ENCODE measurements around the gene LTBP1. TPM values are rescaled to one million over a fixed set of nuclear protein-coding genes. Genes with fewer than 3 reads are reported as not detected.

The LTBP1 gene
- total RNA-seq, 2 experiments from 2014 or later, result 61.1 to 82.6 TPM

GRCh38 chr2:32960238-32960637 lies 13.5 kb downstream of the LTBP1 start:
- no peak overlapping the region for H2AFZ ChIP-seq (ENCODE audit: low read length)
- H3K4me1 ChIP-seq (ENCODE audit: insufficient read depth, low read length, poor library complexity, severe bottlenecking), result peaks cover 7% of the 10 kb centered on the region
- no TSS peak for BruUV-seq (replicated peaks)
- intact Hi-C loops (cut with micrococcal nuclease; ENCODE audit: unreplicated experiment), result no loop called here
- no peak for TF ChIP-seq EZH2phosphoT487 (IDR thresholded peaks at IDR 0.05; ENCODE audit: borderline replicate concordance, low read depth, low read length)
- TF ChIP-seq, protein P1, sequence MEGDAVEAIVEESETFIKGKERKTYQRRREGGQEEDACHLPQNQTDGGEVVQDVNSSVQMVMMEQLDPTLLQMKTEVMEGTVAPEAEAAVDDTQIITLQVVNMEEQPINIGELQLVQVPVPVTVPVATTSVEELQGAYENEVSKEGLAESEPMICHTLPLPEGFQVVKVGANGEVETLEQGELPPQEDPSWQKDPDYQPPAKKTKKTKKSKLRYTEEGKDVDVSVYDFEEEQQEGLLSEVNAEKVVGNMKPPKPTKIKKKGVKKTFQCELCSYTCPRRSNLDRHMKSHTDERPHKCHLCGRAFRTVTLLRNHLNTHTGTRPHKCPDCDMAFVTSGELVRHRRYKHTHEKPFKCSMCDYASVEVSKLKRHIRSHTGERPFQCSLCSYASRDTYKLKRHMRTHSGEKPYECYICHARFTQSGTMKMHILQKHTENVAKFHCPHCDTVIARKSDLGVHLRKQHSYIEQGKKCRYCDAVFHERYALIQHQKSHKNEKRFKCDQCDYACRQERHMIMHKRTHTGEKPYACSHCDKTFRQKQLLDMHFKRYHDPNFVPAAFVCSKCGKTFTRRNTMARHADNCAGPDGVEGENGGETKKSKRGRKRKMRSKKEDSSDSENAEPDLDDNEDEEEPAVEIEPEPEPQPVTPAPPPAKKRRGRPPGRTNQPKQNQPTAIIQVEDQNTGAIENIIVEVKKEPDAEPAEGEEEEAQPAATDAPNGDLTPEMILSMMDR (conservative IDR thresholded peaks at IDR 0.05; ENCODE audit: low read length), result no peak
- DNase-seq (ENCODE audit: low spot score), result no peak
- no peak overlapping the region for H3K4me2 ChIP-seq (ENCODE audit: low read length)
- H4K20me1 ChIP-seq (ENCODE audit: insufficient read depth, low read length), result no peaks in the 10 kb centered on the region
- H3K9me3 ChIP-seq (ENCODE audit: low read length), result peaks cover 3% of the 10 kb centered on the region; the same call in 1 of the 2 replicates
- H3K9me2 ChIP-seq (ENCODE audit: insufficient read depth, low read length), result no peaks in the 10 kb centered on the region
- ChIA-PET CTCF (ENCODE audit: unreplicated experiment) (no interaction called here), POLR2A (interaction anchor here (0.7 kb wide), 1 partner anchor 61 kb away, joined by 3 read pairs; no protein-coding TSS in a partner anchor)
- no peak overlapping the region for H3K4me3 ChIP-seq (ENCODE audit: low read depth, low read length, poor library complexity, severe bottlenecking)
- H3K79me2 ChIP-seq (ENCODE audit: insufficient read depth, low read depth, low read length), result peaks cover 69% of the 10 kb centered on the region
- H3K27ac ChIP-seq (ENCODE audit: low read depth, low read length, poor library complexity, severe bottlenecking), result no peak overlapping the region
- H3K36me3 ChIP-seq (ENCODE audit: insufficient read depth, low read length), result peaks cover 86% of the 10 kb centered on the region

DNA sequence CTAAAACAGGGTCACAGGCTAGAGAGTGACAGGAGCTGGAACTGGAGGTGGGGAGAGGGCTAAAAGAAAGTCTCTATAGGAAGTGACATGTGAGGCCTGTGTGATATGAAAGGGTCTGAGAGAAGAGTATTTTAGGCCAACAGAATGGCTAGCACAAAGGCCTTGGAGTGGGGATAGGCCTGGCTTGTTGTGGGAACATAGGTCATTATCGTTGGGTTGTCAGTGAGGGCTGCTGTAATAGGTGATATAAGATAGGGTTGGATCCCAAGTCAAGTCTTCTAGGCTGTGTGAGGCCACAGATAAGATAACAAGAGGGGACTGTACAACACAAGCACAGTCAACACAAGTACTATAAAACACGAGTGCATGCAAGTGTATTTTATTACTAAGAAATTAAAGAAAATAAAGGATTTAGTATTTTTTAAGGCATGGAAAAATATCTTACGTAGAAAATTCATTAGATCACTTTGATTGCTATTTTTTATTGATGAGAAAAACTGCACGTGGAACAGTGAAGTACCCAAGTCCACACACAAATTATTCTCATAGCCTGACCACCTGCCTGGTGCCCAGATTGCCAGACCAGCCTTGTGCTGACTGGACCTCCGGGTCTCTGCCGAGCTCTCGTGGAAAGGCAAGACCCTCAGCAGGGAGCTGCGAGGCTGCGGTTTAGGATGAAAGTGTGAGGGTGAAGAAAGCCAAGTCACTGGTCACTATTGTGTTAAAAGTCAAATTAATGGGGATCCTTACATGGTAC lies 14.1 kb downstream of the LTBP1 start:
- peaks cover 86% of the 10 kb centered on the region for H3K36me3 ChIP-seq (ENCODE audit: insufficient read depth, low read length)
- POLR2A ChIA-PET, result interaction anchor here (0.7 kb wide), 1 partner anchor 60 kb away, joined by 3 read pairs; no protein-coding TSS in a partner anchor
- peaks cover 9% of the 10 kb centered on the region; the same call in 1 of the 2 replicates for H3K9me3 ChIP-seq (ENCODE audit: low read length)
- 0 out of 2 replicates have a peak, but pooled peaks cover under 1% of the 10 kb centered on the region for H4K20me1 ChIP-seq (ENCODE audit: insufficient read depth, low read length)
- peaks cover 13% of the 10 kb centered on the region for H3K4me1 ChIP-seq (ENCODE audit: insufficient read depth, low read length, poor library complexity, severe bottlenecking)
- DNase-seq (ENCODE audit: low spot score), result no peak
- H3K4me3 ChIP-seq (ENCODE audit: low read depth, low read length, poor library complexity, severe bottlenecking), result no peak overlapping the region
- BruUV-seq (replicated peaks), result no TSS peak
- H3K79me2 ChIP-seq (ENCODE audit: insufficient read depth, low read depth, low read length), result peaks cover 69% of the 10 kb centered on the region
- no peak overlapping the region for H3K27ac ChIP-seq (ENCODE audit: low read depth, low read length, poor library complexity, severe bottlenecking)
- CTCF ChIA-PET (ENCODE audit: unreplicated experiment), result no interaction called here
- no peak overlapping the region for H2AFZ ChIP-seq (ENCODE audit: low read length)
- H3K4me2 ChIP-seq (ENCODE audit: low read length), result no peak overlapping the region
- H3K9me2 ChIP-seq (ENCODE audit: insufficient read depth, low read length), result no peaks in the 10 kb centered on the region
- TF ChIP-seq, protein P1 (conservative IDR thresholded peaks at IDR 0.05; ENCODE audit: low read length), result no peak
- no peak for TF ChIP-seq EZH2phosphoT487 (IDR thresholded peaks at IDR 0.05; ENCODE audit: borderline replicate concordance, low read depth, low read length)
- intact Hi-C loops (cut with micrococcal nuclease; ENCODE audit: unreplicated experiment), result no loop called here

DNA sequence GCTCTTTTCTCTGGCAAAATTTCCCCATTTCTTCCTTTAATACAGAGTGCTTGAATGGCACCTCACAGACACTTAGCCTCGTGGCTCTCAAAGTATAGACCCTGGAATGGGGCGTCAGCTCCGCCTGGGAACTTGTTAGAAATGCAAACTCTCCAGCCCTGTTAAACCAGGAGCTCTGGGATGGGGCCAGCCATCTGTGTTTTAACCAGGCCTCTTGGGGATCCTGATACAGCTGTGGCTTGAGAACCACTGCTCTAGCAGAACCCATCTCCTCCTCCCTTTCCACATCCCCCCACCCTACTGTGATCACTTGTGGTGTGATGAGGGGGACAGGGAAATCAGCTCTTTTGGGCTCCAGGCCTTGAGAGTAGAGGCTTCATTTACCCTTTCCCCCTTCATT lies 15.9 kb downstream of the LTBP1 start:
- Histone ChIP-seq H3K4me1 (ENCODE audit: insufficient read depth, low read length, poor library complexity, severe bottlenecking) (peaks cover 27% of the 10 kb centered on the region), H4K20me1 (ENCODE audit: insufficient read depth, low read length) (0 out of 2 replicates have a peak, but pooled peaks cover 4% of the 10 kb centered on the region), H3K9me3 (ENCODE audit: low read length) (peaks cover 9% of the 10 kb centered on the region; the same call in 1 of the 2 replicates), H2AFZ (ENCODE audit: low read length) (no peak overlapping the region), H3K4me2 (ENCODE audit: low read length) (no peak overlapping the region), H3K36me3 (ENCODE audit: insufficient read depth, low read length) (peaks cover 75% of the 10 kb centered on the region), H3K79me2 (ENCODE audit: insufficient read depth, low read depth, low read length) (peaks cover 83% of the 10 kb centered on the region), H3K4me3 (ENCODE audit: low read depth, low read length, poor library complexity, severe bottlenecking) (no peak overlapping the region), H3K9me2 (ENCODE audit: insufficient read depth, low read length) (no peaks in the 10 kb centered on the region), H3K27ac (ENCODE audit: low read depth, low read length, poor library complexity, severe bottlenecking) (no peak overlapping the region)
- TF ChIP-seq EZH2phosphoT487 (IDR thresholded peaks at IDR 0.05; ENCODE audit: borderline replicate concordance, low read depth, low read length), result no peak
- TF ChIP-seq, protein P1 (conservative IDR thresholded peaks at IDR 0.05; ENCODE audit: low read length), result no peak
- intact Hi-C loops (cut with micrococcal nuclease; ENCODE audit: unreplicated experiment), result no loop called here
- no TSS peak for BruUV-seq (replicated peaks)
- ChIA-PET POLR2A (interaction anchor here (0.6 to 0.9 kb wide), 3 partner anchors 10 to 120 kb away, joined by 3 to 5 read pairs (median 3); no protein-coding TSS in a partner anchor), CTCF (ENCODE audit: unreplicated experiment) (no interaction called here)
- no peak for DNase-seq (ENCODE audit: low spot score)
